Activated CD8-positive, alpha-beta memory T cell treated with anti-CD3 and anti-CD28 coated beads, Interleukin-2, amount 50 U/mL, for 4 hours (primary cell): ENCODE data around the gene ABI2.
"Not testable (repeated sequence)": the region's sequence is repeated elsewhere in the genome, so short reads cannot be mapped to it uniquely, and the experiment has no call there.

ENCODE experiments used
- DNase-seq: peaks from one replicate; pipeline ENCODE4 v3.0.0-alpha.2; 2020

The ABI2 gene

GRCh38 chr2:203359450-203359849 lies 31.3 kb downstream of the ABI2 start:
- DNase-seq = no peak

DNA sequence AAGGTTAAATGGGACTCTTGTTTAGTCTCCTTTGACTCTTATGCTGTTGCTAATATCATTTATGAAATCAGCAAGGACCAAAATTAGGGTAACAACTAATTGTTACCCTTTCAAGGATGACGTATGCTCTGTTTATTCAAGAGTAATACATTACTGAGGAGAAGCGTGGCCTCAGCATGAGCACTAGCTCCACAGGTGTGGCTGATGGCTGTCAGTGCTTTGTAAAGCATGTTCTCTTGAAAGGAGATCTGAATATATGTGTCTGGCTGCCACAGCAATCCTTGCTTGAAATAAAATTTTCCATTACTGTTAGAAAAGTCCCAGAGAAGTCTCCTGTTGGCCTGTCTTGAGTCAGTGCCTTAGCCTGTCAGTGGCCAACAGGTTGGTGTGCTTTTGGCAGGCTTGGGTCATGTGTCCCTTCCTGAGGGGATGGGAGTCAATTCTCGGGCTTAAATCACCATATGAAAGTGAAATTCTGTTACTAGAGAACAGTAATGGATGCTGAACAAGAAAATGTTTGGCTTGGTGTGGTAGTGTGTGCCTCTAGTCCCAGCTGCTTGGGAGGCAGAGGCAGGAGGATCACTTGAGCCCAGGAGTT lies 32.7 kb downstream of the ABI2 start:
- no peak for DNase-seq

DNA sequence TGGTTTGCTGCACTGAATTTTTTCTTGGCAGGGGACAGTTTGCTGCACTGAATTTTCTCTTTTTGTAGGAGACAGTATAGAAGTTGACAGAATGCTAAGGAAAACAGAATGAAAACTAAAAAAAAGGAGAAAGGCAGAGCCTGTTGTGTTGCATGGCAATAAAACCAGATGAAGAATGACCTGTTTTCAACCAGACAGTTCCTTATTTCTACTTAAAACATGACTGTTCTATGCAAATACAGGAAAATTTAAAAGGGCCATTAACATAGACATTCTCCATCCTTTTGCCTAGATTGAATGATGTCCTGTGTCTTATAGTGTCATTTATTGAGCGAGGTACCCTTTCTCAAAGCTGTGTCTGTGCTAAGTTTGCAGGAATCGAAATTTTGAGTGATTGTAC lies 33.3 kb downstream of the ABI2 start:
- no peak for DNase-seq

DNA sequence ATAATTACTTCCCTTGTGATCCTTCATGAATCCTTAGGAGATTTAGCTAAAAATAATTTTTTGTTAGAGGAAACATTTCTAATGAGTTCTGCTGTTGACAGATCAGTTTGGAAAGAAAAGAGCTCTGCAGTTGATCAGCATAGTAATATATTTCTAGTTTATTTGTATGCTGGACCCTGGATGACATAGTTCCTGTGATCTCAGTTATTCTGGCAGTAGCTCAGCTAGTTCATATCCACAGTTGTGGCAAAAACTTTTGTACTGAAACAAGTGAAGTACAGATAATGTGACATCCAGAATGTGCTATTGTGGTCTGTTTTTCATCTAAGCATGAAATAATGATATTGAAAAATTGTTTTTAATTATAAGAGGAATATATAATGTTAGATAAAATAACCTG lies 33.7 kb downstream of the ABI2 start:
- DNase-seq = no peak

DNA sequence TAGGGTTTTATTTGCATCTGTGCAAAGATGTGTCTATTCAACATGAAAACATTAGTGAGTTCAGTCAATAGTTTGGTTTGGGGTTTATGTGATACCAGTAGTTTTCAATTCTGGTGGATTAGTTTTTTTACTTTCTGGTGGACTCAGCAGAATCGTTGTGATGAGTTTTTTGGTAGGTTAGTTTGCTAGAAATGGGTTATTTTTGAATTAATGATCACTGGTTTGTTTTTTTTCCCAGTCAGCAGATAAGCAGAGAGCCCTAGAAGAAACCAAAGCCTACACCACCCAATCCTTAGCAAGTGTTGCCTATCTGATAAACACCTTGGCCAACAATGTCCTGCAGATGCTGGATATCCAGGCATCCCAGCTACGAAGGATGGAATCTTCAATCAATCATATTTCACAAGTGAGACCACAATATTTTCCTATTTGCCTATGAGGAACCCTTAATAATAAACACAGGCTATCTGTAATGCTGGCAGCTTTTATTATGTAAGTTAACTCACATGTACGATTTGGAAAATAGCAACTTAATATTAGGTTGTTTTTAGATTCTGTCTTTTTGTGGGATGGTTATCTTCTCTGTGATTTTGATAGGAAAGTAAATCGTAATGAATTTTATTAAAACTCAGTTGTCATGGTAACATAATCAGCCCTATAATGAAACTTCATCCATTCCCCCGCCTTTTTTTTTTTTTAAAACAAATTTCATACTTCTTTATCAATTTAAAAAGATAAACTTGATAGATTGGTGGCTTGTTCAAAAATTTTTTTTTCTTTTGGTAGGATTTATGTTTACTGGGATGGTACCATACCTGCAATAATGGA lies 38.7 kb downstream of the ABI2 start:
- no peak for DNase-seq

GRCh38 chr2:203372706-203373105 lies 44.5 kb downstream of the ABI2 start:
- DNase-seq = not testable (repeated sequence)

GRCh38 chr2:203376173-203376572 lies 48.0 kb downstream of the ABI2 start:
- DNase-seq = no peak

DNA sequence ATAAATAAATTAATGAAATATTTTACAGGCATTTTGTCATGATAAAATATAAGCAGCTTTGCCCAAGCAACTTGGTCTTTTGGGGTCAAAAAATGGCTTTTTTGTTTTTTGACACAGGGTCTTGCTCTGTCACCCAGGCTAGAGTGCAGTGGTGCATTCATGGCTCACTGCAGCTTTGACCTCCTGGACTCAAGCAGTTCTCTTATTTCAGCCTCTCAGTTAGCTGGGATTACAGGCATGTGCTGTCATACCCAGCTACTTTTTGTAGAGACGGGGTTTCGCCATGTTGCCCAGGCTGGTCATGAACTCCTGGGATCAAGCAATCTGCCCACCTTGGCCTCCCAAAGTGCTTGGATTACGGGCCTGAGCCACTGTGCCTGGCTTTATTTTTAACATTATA lies 51.0 kb downstream of the ABI2 start:
- DNase-seq = no peak

GRCh38 chr2:203383038-203383437 lies 54.8 kb downstream of the ABI2 start:
- DNase-seq = no peak

GRCh38 chr2:203388153-203388552 lies 60.0 kb downstream of the ABI2 start:
- not testable (repeated sequence) for DNase-seq

GRCh38 chr2:203394519-203395227 lies 66.5 kb downstream of the ABI2 start:
- no peak for DNase-seq

GRCh38 chr2:203395858-203396257 lies 67.7 kb downstream of the ABI2 start:
- no peak for DNase-seq

GRCh38 chr2:203396667-203397066 lies 68.5 kb downstream of the ABI2 start:
- DNase-seq = no peak

DNA sequence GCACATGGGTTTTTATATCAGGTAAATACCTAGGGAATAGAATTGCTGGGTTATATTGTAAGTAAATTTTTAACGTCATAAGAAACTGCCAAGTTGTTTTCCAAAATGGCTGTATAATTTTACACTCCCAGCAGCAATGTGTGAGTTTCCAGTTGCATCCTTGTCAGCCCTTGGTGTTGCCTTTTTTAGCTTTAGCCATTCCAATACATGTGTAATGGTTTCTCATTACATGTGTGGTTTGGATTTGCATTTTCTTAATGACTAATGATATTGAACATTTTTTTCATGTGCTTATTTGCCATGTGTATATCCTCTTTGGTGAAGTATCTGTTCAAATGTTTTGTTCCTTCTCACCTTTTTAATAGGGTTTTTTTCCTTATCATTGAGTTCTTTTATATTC lies 70.8 kb downstream of the ABI2 start:
- no peak for DNase-seq

- no peak for DNase-seq
Observed at GRCh38 chr2:203400805-203401585, 72.8 kb downstream of the ABI2 start.

- DNase-seq = no peak
Observed at GRCh38 chr2:203404996-203405395, 76.8 kb downstream of the ABI2 start.

DNA sequence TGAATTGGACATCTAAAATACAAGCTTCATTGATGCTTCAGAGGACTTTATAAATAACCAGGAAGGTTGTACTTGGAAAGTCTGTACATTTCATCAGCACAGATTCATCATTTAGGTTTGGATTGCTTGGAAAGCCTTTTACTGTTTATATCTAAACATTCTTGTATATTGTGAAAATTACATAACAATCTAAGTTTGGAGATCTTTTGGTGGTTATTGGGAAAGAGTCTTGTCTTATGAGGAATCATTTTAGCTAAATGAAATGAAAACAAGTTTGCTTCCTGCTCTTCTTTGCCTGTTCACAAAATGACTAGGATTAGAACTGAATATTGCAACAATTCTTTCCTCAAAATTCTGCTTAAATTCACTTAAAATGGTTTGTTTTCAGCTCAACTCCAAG lies 79.3 kb downstream of the ABI2 start:
- no peak for DNase-seq

- DNase-seq = no peak
Observed at GRCh38 chr2:203412546-203413331, 84.5 kb downstream of the ABI2 start.

GRCh38 chr2:203413796-203414195 lies 85.6 kb downstream of the ABI2 start:
- DNase-seq = no peak

DNA sequence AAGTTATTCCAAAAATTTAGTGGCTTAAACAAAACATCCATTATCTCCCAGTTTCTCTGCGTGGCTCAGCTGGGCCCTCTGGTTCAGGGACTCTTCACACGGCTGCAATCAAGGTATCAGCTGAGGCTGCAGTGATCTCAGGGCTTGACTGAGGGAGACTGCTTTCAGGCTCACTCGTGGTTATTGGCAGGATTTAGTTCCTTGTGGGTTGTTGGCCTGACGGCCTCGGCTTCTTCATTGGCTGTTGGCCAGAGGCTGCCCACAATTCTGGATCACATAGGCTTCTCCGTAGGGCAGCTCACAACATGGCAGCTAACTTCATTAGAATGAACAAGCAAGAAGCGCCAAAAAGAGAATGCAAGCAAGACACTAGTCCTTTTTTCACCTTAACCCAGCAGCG lies 90.1 kb downstream of the ABI2 start:
- no peak for DNase-seq

DNA sequence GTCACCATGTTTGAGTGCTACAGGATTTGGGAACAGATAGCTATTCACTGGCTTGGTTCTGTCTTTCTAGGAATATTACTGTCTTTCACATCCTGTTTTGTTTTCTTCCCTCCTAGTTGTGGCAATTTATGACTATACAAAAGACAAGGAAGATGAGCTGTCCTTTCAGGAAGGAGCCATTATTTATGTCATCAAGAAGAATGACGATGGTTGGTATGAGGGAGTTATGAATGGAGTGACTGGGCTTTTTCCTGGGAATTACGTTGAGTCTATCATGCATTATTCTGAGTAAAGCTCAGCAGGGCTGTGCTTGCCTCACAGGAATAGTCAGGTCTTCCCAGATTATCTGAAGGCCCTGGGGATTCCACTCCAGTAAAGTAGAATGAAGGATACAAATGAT lies 98.9 kb downstream of the ABI2 start:
- no peak for DNase-seq

- DNase-seq = not testable (repeated sequence)
Observed at GRCh38 chr2:203429643-203430042, 101.4 kb downstream of the ABI2 start.
